Esophagus (tissue), 2 donors: Measurements from ENCODE around the gene TIAM1. TPM values are rescaled to one million over a fixed set of nuclear protein-coding genes. Genes with fewer than 3 reads are reported as not detected.

Source experiments
- H3K27ac ChIP-seq, 2 donors: one replicate each; pipeline ENCODE4 v1.5.1; 2013; ENCODE audit warnings: low read depth in 2 of 2, mild to moderate bottlenecking in 2 of 2, inconsistent platforms in 1 of 2, low read length in 1 of 2, moderate library complexity in 1 of 2
- H3K27me3 ChIP-seq, 2 donors: one replicate each; pipeline ENCODE4 v1.6.1; 2013; ENCODE audit warnings: low read length in 2 of 2, control low read depth in 1 of 2, mild to moderate bottlenecking in 1 of 2; ENCODE audit not compliant: insufficient read depth in 2 of 2, control insufficient read depth in 1 of 2
- H3K36me3 ChIP-seq, 2 donors: one replicate each; pipeline ENCODE4 v1.6.1; 2013; ENCODE audit warnings: low read length in 1 of 2; ENCODE audit not compliant: control insufficient read depth in 2 of 2, insufficient read depth in 2 of 2
- H3K4me1 ChIP-seq, 2 donors: one replicate each; pipeline ENCODE4 v1.6.1; 2013; ENCODE audit warnings: low read length in 1 of 2; ENCODE audit not compliant: control insufficient read depth in 2 of 2, insufficient read depth in 2 of 2
- H3K4me3 ChIP-seq, 2 donors: one replicate each; pipeline ENCODE4 v1.5.1; 2013; ENCODE audit warnings: low read length in 2 of 2, mild to moderate bottlenecking in 2 of 2, low read depth in 1 of 2, moderate library complexity in 1 of 2
- H3K9me3 ChIP-seq, 2 donors: one replicate each; pipeline ENCODE4 v1.6.1; 2013; ENCODE audit warnings: mild to moderate bottlenecking in 2 of 2, low read depth in 1 of 2, low read length in 1 of 2, moderate library complexity in 1 of 2; ENCODE audit not compliant: control insufficient read depth in 2 of 2, insufficient read depth in 1 of 2
- WGBS, 2 donors: extraction: QIAGEN DNeasy Blood & Tissue Kit; methylation state at CpG; one replicate each; pipeline ENCODE4 v1.1.7; 2013; 5-methylcytosine and 5-hydroxymethylcytosine counted together
- polyA plus RNA-seq, 2 donors: library from polyadenylated mRNA; stranded (reverse); fragments of 200-250 nt; gene quantifications; one replicate each; pipeline ENCODE4 v1.2.3, GENCODE V29; 2013
- donor health status: healthy with polysubstance abuse.
- donor health status: Bipolar disorder and iron deficiency.

TIAM1 gene
- polyA plus RNA-seq, 2 donors: 19.5 to 24.3 TPM

DNA sequence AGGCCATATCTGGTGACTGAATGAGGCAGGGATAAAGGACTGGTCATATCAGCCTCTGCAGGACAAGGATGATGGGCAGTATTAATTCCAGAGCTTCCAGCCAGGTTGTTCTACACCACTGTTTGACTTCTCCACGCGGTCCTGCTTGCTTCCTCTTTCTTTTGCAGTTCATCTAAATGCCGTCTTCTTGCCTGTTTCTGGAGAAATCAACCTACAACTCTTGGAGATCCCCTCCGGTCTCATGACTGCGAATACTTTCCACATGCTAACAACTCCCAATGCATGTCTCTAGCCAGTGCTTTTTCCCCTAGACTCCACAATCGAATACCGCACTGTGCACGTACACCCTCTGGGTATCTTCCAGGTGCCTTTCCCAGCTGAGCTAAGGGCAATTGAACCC, 14.1 kb upstream of the TIAM1 start:
- no peaks in the 10 kb centered on the region for H3K27me3 ChIP-seq
- H3K9me3 ChIP-seq: no peaks in the 10 kb centered on the region
- no peaks in the 10 kb centered on the region for H3K36me3 ChIP-seq
- H3K27ac ChIP-seq: no peak overlapping the region
- WGBS, 2 donors: 91 to 95% methylated on average over 8 of the region's 8 CpGs
- H3K4me1 ChIP-seq: no peaks in the 10 kb centered on the region
- H3K4me3 ChIP-seq: no peak overlapping the region

GRCh38 chr21:31356440-31356839, 12.4 kb upstream of the TIAM1 start:
- H3K9me3 ChIP-seq: no peaks in the 10 kb centered on the region
- H3K4me3 ChIP-seq: no peak overlapping the region
- H3K27ac ChIP-seq: no peak overlapping the region
- H3K36me3 ChIP-seq: no peaks in the 10 kb centered on the region
- no peaks in the 10 kb centered on the region for H3K27me3 ChIP-seq
- 89 to 96% methylated on average over 4 of the region's 4 CpGs for WGBS, 2 donors
- no peaks in the 10 kb centered on the region for H3K4me1 ChIP-seq

DNA sequence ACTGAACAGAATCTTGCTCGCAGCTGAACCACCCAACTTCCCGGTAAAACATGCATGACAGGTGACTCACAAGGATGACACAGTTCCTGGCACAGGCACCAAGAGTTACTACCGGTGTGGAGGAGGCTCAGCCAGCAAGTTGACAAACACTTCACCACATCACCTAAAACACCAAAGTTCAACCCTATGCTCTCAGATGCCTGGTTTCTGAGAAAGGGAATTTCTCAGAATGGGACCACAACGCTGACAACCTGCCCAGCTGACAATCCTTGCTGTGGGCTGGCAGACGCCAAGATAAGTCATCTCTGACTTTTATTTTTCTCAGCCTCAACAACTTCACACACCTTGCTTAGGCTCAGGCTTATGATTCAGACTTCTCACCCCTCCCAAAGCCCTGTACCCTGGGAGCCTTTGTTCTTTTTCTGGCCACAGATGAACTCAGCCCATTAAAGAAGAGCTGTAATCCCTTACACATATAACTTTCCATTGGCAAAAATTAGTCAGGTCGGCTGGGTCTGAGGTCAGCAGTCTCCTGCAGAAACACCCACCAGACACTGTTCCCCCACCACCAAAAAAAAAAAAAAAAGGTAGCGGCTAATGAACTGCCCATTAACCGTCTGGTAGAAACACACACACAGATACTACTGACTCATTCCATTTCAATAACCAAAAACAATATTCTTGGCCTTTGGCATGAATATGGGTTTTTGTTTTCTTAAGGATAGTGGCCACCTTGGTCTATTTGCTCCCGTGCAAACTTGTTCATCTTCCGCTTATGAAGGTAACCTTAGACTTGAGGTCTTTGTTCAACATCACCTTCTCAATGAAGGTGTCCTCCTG, 10.8 kb upstream of the TIAM1 start:
- H3K4me1 ChIP-seq: no peaks in the 10 kb centered on the region
- H3K27me3 ChIP-seq: no peaks in the 10 kb centered on the region
- H3K4me3 ChIP-seq: no peak overlapping the region
- H3K27ac ChIP-seq: peak overlapping the region; percentile 82 to 98
- WGBS, 2 donors: 39 to 49% methylated on average over 10 of the region's 10 CpGs
- no peaks in the 10 kb centered on the region for H3K36me3 ChIP-seq
- H3K9me3 ChIP-seq: no peaks in the 10 kb centered on the region

DNA sequence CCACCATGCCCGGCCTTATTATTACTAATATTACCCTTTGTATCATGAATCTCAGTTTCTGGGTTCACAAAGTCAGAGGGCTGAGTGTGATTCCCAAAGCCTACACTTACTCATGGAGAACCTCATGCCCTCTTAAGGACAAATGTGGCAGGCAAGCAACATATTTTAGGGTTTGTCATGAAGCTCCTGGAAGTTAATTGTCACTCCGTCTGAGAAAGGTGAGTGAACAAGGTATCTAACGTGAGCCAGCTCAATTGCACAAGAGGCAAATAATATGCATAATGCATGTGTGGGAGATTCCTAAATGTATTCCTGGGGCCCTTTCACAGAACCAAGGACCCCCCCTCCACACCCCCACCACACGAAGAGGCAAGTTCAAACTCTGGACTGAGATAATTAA, 10.1 kb upstream of the TIAM1 start:
- 43 to 55% methylated on average over 4 of the region's 4 CpGs for WGBS, 2 donors
- Histone ChIP-seq H3K4me3 (no peak overlapping the region), H3K36me3 (no peaks in the 10 kb centered on the region), H3K9me3 (no peaks in the 10 kb centered on the region), H3K27ac (peak overlapping the region; percentile 82 to 98), H3K27me3 (no peaks in the 10 kb centered on the region), H3K4me1 (no peaks in the 10 kb centered on the region)

- Histone ChIP-seq H3K36me3 (no peaks in the 10 kb centered on the region), H3K27ac (no peak overlapping the region), H3K4me1 (no peaks in the 10 kb centered on the region), H3K4me3 (no peak overlapping the region), H3K27me3 (no peaks in the 10 kb centered on the region), H3K9me3 (no peaks in the 10 kb centered on the region)
- WGBS, 2 donors: 39 to 55% methylated on average over 2 of the region's 2 CpGs
These were observed 8.8 kb upstream of the TIAM1 start for GRCh38 chr21:31352836-31353235.

GRCh38 chr21:31351960-31352359, 7.9 kb upstream of the TIAM1 start:
- H3K4me1 ChIP-seq: no peaks in the 10 kb centered on the region
- no peaks in the 10 kb centered on the region for H3K36me3 ChIP-seq
- WGBS, 2 donors: 54 to 64% methylated on average over 3 of the region's 3 CpGs
- H3K4me3 ChIP-seq: no peak overlapping the region
- no peaks in the 10 kb centered on the region for H3K9me3 ChIP-seq
- no peaks in the 10 kb centered on the region for H3K27me3 ChIP-seq
- peak overlapping the region in 1 of 2 donors; percentile 5 for H3K27ac ChIP-seq

DNA sequence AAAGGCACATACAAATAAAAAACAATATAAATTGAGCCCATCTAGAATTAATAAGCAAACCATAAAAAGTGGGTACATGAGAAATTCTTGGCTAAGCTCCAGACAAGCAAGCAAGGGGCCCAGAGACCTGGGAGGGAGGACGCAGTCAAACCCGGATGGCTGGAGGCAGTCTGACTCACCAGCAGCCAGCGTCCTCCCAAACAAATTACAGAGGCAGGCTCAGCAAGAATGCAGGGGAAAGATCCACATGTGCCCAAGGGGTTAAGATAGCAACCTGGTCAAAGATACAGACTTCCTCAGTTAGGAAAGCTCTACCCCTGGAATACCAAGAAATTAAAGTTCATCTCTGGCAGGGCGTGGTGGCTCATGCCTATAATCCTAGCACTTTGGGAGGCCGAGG, 7.4 kb upstream of the TIAM1 start:
- H3K4me3 ChIP-seq: no peak overlapping the region
- WGBS, 2 donors: 36 to 44% methylated on average over 5 of the region's 5 CpGs
- H3K27me3 ChIP-seq: no peaks in the 10 kb centered on the region
- H3K36me3 ChIP-seq: no peaks in the 10 kb centered on the region
- H3K4me1 ChIP-seq: no peaks in the 10 kb centered on the region
- peak overlapping the region in 1 of 2 donors; percentile 5 for H3K27ac ChIP-seq
- H3K9me3 ChIP-seq: no peaks in the 10 kb centered on the region

- Histone ChIP-seq H3K4me3 (no peak overlapping the region), H3K9me3 (no peaks in the 10 kb centered on the region), H3K36me3 (no peaks in the 10 kb centered on the region), H3K4me1 (no peaks in the 10 kb centered on the region), H3K27ac (no peak overlapping the region), H3K27me3 (no peaks in the 10 kb centered on the region)
- 64 to 71% methylated on average over 4 of the region's 4 CpGs for WGBS, 2 donors
These were observed 5.1 kb upstream of the TIAM1 start for GRCh38 chr21:31349208-31349607.

DNA sequence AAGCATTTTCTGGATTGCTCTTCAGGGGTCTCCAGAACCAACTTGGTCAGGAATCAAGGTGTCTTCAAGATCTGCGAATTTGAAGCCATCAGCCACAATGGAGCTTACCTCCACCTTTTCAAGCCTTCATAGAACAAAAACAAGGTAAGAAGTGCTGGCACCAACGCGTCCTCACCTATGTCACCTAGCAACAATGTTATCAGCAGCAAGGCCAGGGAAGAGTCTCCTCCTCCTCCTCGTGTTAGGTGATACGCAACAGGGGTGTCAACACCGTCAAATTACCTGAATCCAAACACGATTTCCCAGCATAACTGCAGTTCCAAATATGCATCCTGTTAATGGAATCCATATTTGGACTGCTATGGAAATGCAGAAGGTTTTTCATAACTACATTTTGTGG, 4.1 kb upstream of the TIAM1 start:
- no peaks in the 10 kb centered on the region for H3K27me3 ChIP-seq
- 80 to 87% methylated on average over 7 of the region's 7 CpGs for WGBS, 2 donors
- no peaks in the 10 kb centered on the region for H3K9me3 ChIP-seq
- H3K4me3 ChIP-seq: no peak overlapping the region
- no peaks in the 10 kb centered on the region for H3K4me1 ChIP-seq
- no peaks in the 10 kb centered on the region for H3K36me3 ChIP-seq
- H3K27ac ChIP-seq: no peak overlapping the region

GRCh38 chr21:31347435-31348032, 3.5 kb upstream of the TIAM1 start:
- WGBS, 2 donors: 33 to 39% methylated on average over 15 of the region's 15 CpGs
- Histone ChIP-seq H3K4me3 (no peak overlapping the region), H3K4me1 (no peaks in the 10 kb centered on the region), H3K9me3 (no peaks in the 10 kb centered on the region), H3K36me3 (no peaks in the 10 kb centered on the region), H3K27me3 (no peaks in the 10 kb centered on the region), H3K27ac (no peak overlapping the region)
